Spinal cord (tissue), 10 donors: ENCODE data around the gene SYNPO2. TPM values are rescaled to one million over a fixed set of nuclear protein-coding genes. Genes with fewer than 3 reads are reported as not detected.

Experiments used
- DNase-seq, 6 donors: peaks; one replicate each; pipeline versions ENCODE4 v3.0.0 to v3.0.0-alpha.2; 2013 to 2015; ENCODE audit warnings: low spot score in 6 of 6, low read depth in 4 of 6
- H3K27ac ChIP-seq: one replicate; pipeline ENCODE4 v1.5.1; 2013; ENCODE audit warnings: low read depth, low read length, control low read depth
- H3K27me3 ChIP-seq: one replicate; pipeline ENCODE4 v1.6.1; 2013; ENCODE audit warnings: low read length; ENCODE audit not compliant: control insufficient read depth, insufficient read depth
- H3K36me3 ChIP-seq: one replicate; pipeline ENCODE4 v1.6.1; 2013; ENCODE audit warnings: low read length; ENCODE audit not compliant: control insufficient read depth, insufficient read depth
- H3K4me1 ChIP-seq: one replicate; pipeline ENCODE4 v1.6.1; 2013; ENCODE audit warnings: low read length; ENCODE audit not compliant: control insufficient read depth, insufficient read depth
- H3K4me3 ChIP-seq: one replicate; pipeline ENCODE4 v1.5.1; 2013; ENCODE audit warnings: low read depth, low read length, control low read depth
- H3K9me3 ChIP-seq: one replicate; pipeline ENCODE4 v1.6.1; 2013; ENCODE audit warnings: low read length; ENCODE audit not compliant: control insufficient read depth, insufficient read depth
- WGBS: methylation state at CpG from one replicate; pipeline ENCODE4 v1.1.5; 2013; ENCODE audit warnings: missing lambda C conversion rate; ENCODE audit not compliant: insufficient coverage; 5-methylcytosine and 5-hydroxymethylcytosine counted together
- polyA plus RNA-seq, 2 donors: library from polyadenylated mRNA; unstranded; fragments of 120-200 nt; gene quantifications; one replicate each; pipeline ENCODE4 v1.2.1, GENCODE V29; 2013; ENCODE audit not compliant: insufficient read length in 2 of 2
- total RNA-seq, 2 donors: library from RNA; depleted of rRNA in 1 of 2; stranded (reverse); fragments of 120-200 nt in 1 of 2; fragments of >200 nt in 1 of 2; gene quantifications; one replicate each; pipeline versions ENCODE4 v1.2.3 to v1.2.4, GENCODE V29; 2013 to 2014
- donor health status: healthy.

SYNPO2 gene
- total and polyA plus RNA-seq, 4 donors = 6.1 to 14.3 (median 9.7) TPM

DNA sequence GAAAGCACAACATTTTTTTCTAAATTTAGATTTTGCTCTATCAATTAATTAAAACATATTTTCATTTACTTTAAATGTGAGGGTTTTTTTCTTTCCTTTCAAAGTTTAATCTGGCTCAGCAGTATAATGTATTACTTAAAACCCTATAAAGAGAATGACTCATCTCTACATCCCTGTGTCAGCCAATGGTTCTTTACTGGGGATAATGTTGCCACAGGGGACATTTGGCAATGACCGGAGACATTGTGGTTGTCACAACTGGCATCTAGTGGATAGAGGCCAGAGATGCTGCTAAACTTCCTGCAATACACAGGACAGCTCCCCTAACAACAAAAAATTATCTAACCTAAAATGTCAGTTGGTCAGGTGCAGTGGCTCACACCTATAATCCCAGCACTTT, 53.8 kb downstream of the SYNPO2 start:
- Histone ChIP-seq H3K4me3 (no peak overlapping the region), H3K27me3 (no peaks in the 10 kb centered on the region), H3K27ac (no peak overlapping the region), H3K4me1 (peaks cover 3% of the 10 kb centered on the region), H3K9me3 (no peaks in the 10 kb centered on the region), H3K36me3 (no peaks in the 10 kb centered on the region)
- DNase-seq = no peak
- 83% methylated on average over 1 of the region's 1 CpG for WGBS

GRCh38 chr4:118947095-118947494, 58.4 kb downstream of the SYNPO2 start:
- no peaks in the 10 kb centered on the region for H3K4me1 ChIP-seq
- H3K9me3 ChIP-seq = no peaks in the 10 kb centered on the region
- H3K4me3 ChIP-seq = no peak overlapping the region
- no peak overlapping the region for H3K27ac ChIP-seq
- no peaks in the 10 kb centered on the region for H3K27me3 ChIP-seq
- no peaks in the 10 kb centered on the region for H3K36me3 ChIP-seq
- WGBS = no CpG with 5 or more reads among the region's 2 CpGs
- no peak for DNase-seq

- Histone ChIP-seq H3K27ac (no peak overlapping the region), H3K36me3 (no peaks in the 10 kb centered on the region), H3K9me3 (no peaks in the 10 kb centered on the region), H3K27me3 (no peaks in the 10 kb centered on the region), H3K4me1 (no peaks in the 10 kb centered on the region), H3K4me3 (no peak overlapping the region)
- DNase-seq = no peak
- no CpG with 5 or more reads among the region's 3 CpGs for WGBS
These were observed 60.0 kb downstream of the SYNPO2 start for GRCh38 chr4:118948545-118949144.

DNA sequence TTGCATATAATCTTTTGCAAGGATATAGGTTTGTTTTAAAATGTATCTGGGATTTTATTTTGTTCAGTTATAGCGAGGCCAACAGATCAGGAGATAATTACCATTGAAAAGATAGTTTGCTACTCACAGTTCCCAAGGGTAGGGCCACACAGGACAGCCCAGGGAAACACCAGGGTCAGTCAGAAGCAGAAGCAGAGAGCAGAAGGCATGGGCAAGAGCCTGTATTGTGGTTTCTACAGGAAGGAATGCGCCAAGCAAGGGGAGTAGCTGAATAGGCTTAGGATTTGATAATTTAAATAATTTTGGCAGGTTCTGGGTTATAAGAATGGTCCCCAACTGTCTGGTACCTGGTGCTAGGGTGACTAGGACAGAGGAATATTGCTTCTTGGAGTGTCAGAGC, 61.6 kb downstream of the SYNPO2 start:
- no peak overlapping the region for H3K4me3 ChIP-seq
- no peaks in the 10 kb centered on the region for H3K4me1 ChIP-seq
- H3K27ac ChIP-seq = no peak overlapping the region
- no peaks in the 10 kb centered on the region for H3K36me3 ChIP-seq
- no peaks in the 10 kb centered on the region for H3K27me3 ChIP-seq
- no peaks in the 10 kb centered on the region for H3K9me3 ChIP-seq
- WGBS = 72% methylated on average over 2 of the region's 2 CpGs
- DNase-seq = no peak

DNA sequence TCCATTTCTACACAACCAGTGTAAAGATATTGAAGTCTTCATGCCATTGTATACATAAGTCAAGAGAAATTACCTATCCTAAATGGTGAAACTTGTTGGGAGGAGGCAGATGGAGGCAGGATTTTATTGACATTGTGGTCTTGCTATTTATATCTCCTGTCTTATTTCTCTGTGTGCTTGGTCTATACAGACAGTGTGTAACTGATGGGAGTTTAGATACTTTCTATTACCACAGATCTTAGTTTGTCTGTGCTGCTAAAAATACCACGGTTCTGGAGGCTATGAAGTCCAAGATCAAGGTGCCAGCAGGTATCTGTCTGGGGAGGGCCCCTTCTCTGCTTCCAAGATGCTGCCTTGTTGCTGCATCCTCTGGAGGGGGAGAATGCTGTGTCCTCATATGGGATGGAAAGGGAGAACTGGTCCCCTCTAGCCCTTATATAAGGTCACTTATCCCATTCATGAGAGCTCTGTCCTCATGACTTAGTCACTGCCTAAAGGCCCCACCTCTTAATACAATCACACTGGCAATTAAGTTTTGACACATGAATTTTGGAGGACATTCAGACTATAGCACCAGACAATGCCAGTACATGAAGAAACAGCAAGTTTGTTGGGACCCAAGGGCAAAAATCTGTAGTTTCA, 62.4 kb downstream of the SYNPO2 start:
- WGBS = 60% methylated on average over 1 of the region's 1 CpG
- no peak overlapping the region for H3K27ac ChIP-seq
- no peaks in the 10 kb centered on the region for H3K9me3 ChIP-seq
- H3K4me3 ChIP-seq = no peak overlapping the region
- H3K36me3 ChIP-seq = no peaks in the 10 kb centered on the region
- no peaks in the 10 kb centered on the region for H3K4me1 ChIP-seq
- DNase-seq = no peak
- H3K27me3 ChIP-seq = no peaks in the 10 kb centered on the region

GRCh38 chr4:118953276-118953675, 64.6 kb downstream of the SYNPO2 start:
- no peaks in the 10 kb centered on the region for H3K4me1 ChIP-seq
- no peak overlapping the region for H3K4me3 ChIP-seq
- H3K27me3 ChIP-seq = no peaks in the 10 kb centered on the region
- no peak overlapping the region for H3K27ac ChIP-seq
- no peaks in the 10 kb centered on the region for H3K9me3 ChIP-seq
- no CpG with 5 or more reads among the region's 4 CpGs for WGBS
- H3K36me3 ChIP-seq = no peaks in the 10 kb centered on the region
- no peak for DNase-seq

- Histone ChIP-seq H3K4me3 (no peak overlapping the region), H3K27ac (no peak overlapping the region)
These were observed 65.6 kb downstream of the SYNPO2 start for GRCh38 chr4:118954246-118954645.

DNA sequence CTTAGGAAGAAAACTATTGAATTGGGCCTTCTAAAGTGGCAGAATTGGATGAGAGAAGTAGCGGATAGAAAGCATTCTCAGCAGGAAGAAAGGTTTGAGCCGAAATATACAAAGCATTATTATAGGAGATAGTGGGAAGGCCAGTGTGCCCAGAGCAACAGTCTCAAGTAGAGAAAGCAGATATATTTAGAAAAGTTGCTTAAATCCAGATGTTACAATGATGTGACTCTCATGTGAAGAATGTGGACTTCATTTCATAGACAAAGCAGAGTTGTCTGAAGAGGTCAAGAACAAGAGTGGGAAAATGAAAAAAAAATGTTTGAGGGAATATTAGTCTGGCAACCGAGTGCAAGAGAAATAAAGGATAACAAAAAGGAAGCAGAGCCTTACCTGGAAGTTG, 66.9 kb downstream of the SYNPO2 start:
- WGBS = 80% methylated on average over 3 of the region's 3 CpGs
- no peaks in the 10 kb centered on the region for H3K27me3 ChIP-seq
- no peak overlapping the region for H3K4me3 ChIP-seq
- H3K9me3 ChIP-seq = no peaks in the 10 kb centered on the region
- H3K4me1 ChIP-seq = no peaks in the 10 kb centered on the region
- H3K36me3 ChIP-seq = no peaks in the 10 kb centered on the region
- no peak overlapping the region for H3K27ac ChIP-seq
- no peak for DNase-seq

More at GRCh38 chr4:118954246-118954645, 65.6 kb downstream of the SYNPO2 start:
- Histone ChIP-seq H3K36me3 (no peaks in the 10 kb centered on the region), H3K27me3 (no peaks in the 10 kb centered on the region), H3K4me1 (no peaks in the 10 kb centered on the region), H3K9me3 (no peaks in the 10 kb centered on the region)
- WGBS = 20% methylated on average over 1 of the region's 2 CpGs
- peak in 3 of 6 donors; percentile 28 to 49 (median 30) for DNase-seq

DNA sequence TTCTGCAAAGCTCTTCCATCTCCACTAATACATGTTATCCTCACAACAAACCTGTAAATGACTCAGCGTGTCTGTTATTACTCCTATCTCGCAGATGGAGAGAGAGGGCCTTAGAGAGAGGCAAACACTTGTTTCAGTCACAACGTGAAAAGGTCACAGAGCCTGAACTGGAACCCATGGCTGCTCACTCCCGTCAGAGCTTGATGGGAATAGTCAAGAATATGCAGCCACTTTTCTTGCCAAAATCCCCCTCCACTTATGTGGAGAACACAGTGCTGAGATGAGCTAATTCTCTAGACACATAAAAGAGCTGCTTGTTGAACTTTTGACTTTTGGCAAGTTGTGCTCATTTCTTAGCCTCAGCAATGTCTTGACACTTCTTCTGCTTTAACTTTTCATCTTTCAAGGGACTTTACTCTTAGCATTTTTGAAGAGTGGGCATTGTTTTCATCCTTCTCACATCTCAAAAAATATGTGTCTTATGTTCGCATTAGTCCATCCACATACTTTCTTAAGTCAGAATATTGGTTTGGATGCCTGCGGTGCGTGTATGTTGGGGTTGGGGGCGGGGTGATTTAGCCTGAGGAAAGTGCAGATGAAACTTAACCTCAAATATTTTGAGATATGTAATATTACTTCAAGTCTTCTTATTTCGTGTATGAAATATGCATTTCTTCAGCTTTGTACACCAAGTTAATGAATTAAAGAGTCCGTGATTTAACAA, 69.2 kb downstream of the SYNPO2 start:
- Histone ChIP-seq H3K27ac (no peak overlapping the region), H3K9me3 (no peaks in the 10 kb centered on the region), H3K36me3 (no peaks in the 10 kb centered on the region), H3K4me3 (no peak overlapping the region), H3K4me1 (no peaks in the 10 kb centered on the region), H3K27me3 (no peaks in the 10 kb centered on the region)
- 100% methylated on average over 1 of the region's 10 CpGs for WGBS
- DNase-seq = peak in 1 of 6 donors; percentile 41

GRCh38 chr4:118962540-118962939, 73.9 kb downstream of the SYNPO2 start:
- no peak for DNase-seq
- no peaks in the 10 kb centered on the region for H3K4me1 ChIP-seq

More at GRCh38 chr4:118962540-118962939, 73.9 kb downstream of the SYNPO2 start:
- no peaks in the 10 kb centered on the region for H3K27me3 ChIP-seq
- no peaks in the 10 kb centered on the region for H3K36me3 ChIP-seq
- H3K9me3 ChIP-seq = no peaks in the 10 kb centered on the region
- H3K27ac ChIP-seq = no peak overlapping the region
- H3K4me3 ChIP-seq = no peak overlapping the region
